Right lobe of liver (tissue), 4 donors: Measurements from ENCODE around the gene H6PD.

Source experiments
- POLR2A ChIP-seq: fragments of 450-650 bp; IDR thresholded peaks from one replicate; pipeline ENCODE4 v1.6.1; 2017; ENCODE audit warnings: antibody characterized with exemption, mild to moderate bottlenecking
- TF ChIP-seq, protein P1 (sequence below), 4 donors: fragments of 200-600 bp in 3 of 4; fragments of 450-650 bp in 1 of 4; IDR thresholded peaks; one replicate each; pipeline versions ENCODE4 v1.5.1 to v1.8.0; 2016 to 2022; ENCODE audit warnings: antibody characterized with exemption in 4 of 4, mild to moderate bottlenecking in 2 of 4
- donor health status: DM: no; HTN: no; CAD: no.
- donor health status: DM: no; HTN: no; CAD: no.
- donor health status: DM: no; HTN: yes; CAD: no.

DNA sequence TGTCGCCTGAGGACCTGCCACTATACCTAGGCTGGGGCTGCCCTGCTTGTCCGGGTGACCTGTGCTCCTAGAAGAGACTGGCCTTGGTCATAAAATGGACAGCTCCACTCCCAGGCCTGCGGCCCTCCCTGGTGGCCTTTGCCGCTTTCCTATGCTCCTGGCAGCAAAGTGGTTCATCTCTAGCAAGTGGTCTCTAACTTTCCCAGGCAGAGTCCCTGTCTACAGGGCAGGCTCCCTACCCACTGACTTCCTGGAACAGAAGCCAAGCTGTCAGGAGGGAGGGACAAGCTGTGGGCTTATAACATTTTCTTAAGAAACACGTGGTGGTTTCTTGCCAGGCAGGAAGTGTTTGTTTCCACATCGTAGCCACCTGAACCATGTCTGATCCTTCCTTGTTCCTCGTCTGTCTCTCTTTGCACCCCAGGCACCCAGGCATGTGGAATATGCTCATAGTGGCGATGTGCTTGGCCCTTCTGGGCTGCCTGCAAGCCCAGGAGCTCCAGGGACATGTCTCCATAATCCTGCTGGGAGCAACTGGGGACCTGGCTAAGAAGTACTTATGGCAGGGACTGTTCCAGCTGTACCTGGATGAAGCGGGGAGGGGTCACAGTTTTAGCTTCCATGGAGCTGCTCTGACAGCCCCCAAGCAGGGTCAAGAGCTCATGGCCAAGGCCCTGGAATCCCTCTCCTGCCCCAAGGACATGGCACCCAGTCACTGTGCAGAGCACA lies 10.1 kb downstream of the H6PD start:
- TF ChIP-seq, protein P1, sequence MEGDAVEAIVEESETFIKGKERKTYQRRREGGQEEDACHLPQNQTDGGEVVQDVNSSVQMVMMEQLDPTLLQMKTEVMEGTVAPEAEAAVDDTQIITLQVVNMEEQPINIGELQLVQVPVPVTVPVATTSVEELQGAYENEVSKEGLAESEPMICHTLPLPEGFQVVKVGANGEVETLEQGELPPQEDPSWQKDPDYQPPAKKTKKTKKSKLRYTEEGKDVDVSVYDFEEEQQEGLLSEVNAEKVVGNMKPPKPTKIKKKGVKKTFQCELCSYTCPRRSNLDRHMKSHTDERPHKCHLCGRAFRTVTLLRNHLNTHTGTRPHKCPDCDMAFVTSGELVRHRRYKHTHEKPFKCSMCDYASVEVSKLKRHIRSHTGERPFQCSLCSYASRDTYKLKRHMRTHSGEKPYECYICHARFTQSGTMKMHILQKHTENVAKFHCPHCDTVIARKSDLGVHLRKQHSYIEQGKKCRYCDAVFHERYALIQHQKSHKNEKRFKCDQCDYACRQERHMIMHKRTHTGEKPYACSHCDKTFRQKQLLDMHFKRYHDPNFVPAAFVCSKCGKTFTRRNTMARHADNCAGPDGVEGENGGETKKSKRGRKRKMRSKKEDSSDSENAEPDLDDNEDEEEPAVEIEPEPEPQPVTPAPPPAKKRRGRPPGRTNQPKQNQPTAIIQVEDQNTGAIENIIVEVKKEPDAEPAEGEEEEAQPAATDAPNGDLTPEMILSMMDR (IDR thresholded peaks at IDR 0.05) = no peak
- TF ChIP-seq POLR2A = no peak
